Measurements from ENCODE around the gene UMODL1.

Gene UMODL1

GRCh38 chr21:42148584-42148983 lies 77.5 kb downstream of the UMODL1 start (continued):
- TF ChIP-seq CSRNP3 (CRISPR knock-in tag; IDR thresholded peaks at IDR 0.05): no peak
- TF ChIP-seq CREB5 (CRISPR knock-in tag; IDR thresholded peaks at IDR 0.05; ENCODE audit: low read depth): no peak
- TF ChIP-seq ZC3H10 (CRISPR knock-in tag; IDR thresholded peaks at IDR 0.05): no peak

DNA sequence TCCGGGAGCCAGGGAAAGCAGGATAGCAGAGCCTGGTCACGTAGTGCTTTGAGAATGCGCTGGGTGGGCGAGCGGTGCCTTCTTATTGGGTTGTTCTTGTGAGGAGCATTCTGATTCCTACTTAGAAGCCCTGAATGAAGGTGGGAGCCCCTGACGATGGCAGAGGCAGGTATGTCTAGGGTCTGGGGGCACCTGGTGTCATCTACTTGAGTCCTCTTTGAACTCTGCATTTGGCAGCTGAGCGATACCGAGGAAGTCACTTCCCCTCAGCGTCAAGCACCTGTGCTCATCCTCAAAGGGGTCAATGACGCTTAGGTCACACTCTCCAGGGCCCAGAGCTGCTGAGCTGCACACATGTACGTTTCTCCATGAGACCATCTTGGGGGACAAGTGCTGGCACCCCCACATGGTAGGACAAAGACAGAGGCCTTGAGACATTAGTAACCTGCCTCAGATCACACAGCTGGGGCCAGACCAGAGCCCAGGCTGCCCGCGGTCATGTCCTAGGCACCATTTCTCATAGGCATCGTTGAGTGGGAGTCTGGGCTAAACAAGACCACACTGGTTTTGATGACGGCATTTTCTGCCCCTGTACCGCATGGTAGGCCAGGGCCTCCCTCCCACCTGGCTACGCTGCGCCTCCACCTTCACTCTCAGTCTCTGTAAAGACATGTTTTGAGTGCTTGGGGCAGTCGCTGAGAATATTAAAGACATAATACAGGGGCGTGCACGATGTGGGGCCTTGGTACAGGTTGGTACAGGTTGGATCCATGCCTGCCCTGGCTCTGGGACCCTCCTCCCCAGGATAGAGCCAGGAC lies 78.7 kb downstream of the UMODL1 start:
- no peak for ATAC-seq
- TF ChIP-seq ZFP3 (CRISPR knock-in tag; IDR thresholded peaks at IDR 0.05): no peak
- no peak for TF ChIP-seq PPARA (CRISPR knock-in tag; IDR thresholded peaks at IDR 0.05; ENCODE audit: borderline replicate concordance)
- TF ChIP-seq TCF4 (CRISPR knock-in tag; IDR thresholded peaks at IDR 0.05; ENCODE audit: borderline replicate concordance): no peak

DNA sequence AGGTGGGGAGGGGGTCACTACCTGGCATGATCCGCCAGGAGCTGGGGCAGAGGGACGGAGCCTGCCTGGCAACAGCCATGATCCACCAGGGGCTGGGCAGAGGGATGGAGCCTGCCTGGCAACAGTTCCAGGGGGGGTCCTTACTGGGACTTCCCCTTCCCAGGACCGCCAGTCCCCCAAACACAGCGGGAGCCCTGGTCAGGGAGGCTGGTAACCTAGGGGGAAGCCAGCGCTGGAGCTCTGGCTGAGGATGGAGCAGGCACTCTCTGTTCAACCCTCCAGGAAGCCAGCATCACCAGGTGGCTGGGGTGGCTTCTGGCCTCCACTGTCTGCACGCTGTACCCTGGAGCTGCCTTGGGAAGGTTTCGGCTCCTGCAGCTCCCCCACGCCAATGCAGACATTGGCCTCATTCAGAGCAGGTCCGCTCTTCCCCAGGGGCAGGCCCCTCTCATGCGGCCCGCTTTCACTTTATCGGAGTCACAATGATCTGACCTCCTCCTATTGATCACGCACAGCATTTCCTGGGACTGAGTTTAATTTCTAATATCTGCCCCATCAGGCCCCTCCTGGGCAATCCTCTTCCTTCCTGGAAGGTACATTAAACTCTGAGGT lies 79.5 kb downstream of the UMODL1 start:
- TF ChIP-seq CSRNP3 (CRISPR knock-in tag; IDR thresholded peaks at IDR 0.05) (no peak), BACH2 (CRISPR knock-in tag; IDR thresholded peaks at IDR 0.05; ENCODE audit: borderline replicate concordance) (no peak), ISL1 (CRISPR knock-in tag; IDR thresholded peaks at IDR 0.05) (no peak), ARNTL (CRISPR knock-in tag; IDR thresholded peaks at IDR 0.05; ENCODE audit: borderline replicate concordance, low read depth) (no peak), GLIS3 (CRISPR knock-in tag; IDR thresholded peaks at IDR 0.05) (no peak), POU6F1 (CRISPR knock-in tag; IDR thresholded peaks at IDR 0.05; ENCODE audit: borderline replicate concordance, low read depth) (no peak), ZNF565 (CRISPR knock-in tag; conservative IDR thresholded peaks at IDR 0.05; ENCODE audit: low read depth) (no peak), SNAI2 (CRISPR knock-in tag; IDR thresholded peaks at IDR 0.05) (no peak)
- ATAC-seq: no peak

DNA sequence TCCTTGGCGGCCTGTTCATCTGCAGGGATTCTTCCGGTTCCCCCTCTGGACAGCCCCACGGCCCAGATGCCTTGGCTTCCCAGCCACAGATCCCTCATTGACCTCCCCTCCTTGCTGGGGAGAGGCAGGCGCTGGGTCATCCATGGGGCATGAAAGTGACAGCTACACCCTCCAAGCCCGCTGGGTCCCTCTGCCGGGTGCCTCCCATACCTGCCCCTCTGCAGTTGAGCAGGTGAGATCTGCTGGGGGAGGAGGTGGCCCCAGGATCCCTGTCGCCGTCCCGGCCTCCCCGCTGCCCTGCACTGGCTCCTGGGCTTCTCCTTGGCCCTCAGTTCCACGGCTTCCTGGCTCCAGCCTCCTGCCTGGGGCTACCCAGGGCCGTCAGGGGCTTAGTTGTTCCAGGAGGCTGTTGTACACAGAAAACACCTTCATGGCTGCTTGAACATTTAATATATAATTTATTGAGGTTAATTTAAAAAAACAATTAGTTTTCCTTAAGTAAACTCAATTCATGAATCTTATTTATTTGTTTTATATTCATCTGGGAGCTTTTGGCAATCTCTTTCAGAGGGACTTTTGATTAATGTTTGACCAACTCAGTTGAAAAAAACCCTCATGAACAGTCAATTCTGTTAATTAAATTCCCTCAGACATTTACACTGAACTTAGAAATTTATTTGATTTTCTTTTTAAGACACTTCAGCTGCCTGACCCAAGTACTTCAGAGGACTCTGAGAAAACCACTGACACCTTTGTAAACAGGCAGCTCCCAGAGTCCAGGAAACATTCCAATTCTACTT lies 80.2 kb downstream of the UMODL1 start:
- TF ChIP-seq SNAI2 (CRISPR knock-in tag; IDR thresholded peaks at IDR 0.05) (no peak), BACH2 (CRISPR knock-in tag; IDR thresholded peaks at IDR 0.05; ENCODE audit: borderline replicate concordance) (no peak), OSR1 (CRISPR knock-in tag; IDR thresholded peaks at IDR 0.05) (no peak), GLIS3 (CRISPR knock-in tag; IDR thresholded peaks at IDR 0.05) (no peak), ZNF8 (CRISPR knock-in tag; IDR thresholded peaks at IDR 0.05) (no peak), ZFP3 (CRISPR knock-in tag; IDR thresholded peaks at IDR 0.05) (no peak), TCF4 (CRISPR knock-in tag; IDR thresholded peaks at IDR 0.05; ENCODE audit: borderline replicate concordance) (no peak), ZC3H10 (CRISPR knock-in tag; IDR thresholded peaks at IDR 0.05) (no peak)
- ATAC-seq: no peak

GRCh38 chr21:42151948-42152220 lies 80.8 kb downstream of the UMODL1 start:
- no peak for ATAC-seq
- no peak for TF ChIP-seq ZNF8 (CRISPR knock-in tag; IDR thresholded peaks at IDR 0.05)
- TF ChIP-seq, protein P1, sequence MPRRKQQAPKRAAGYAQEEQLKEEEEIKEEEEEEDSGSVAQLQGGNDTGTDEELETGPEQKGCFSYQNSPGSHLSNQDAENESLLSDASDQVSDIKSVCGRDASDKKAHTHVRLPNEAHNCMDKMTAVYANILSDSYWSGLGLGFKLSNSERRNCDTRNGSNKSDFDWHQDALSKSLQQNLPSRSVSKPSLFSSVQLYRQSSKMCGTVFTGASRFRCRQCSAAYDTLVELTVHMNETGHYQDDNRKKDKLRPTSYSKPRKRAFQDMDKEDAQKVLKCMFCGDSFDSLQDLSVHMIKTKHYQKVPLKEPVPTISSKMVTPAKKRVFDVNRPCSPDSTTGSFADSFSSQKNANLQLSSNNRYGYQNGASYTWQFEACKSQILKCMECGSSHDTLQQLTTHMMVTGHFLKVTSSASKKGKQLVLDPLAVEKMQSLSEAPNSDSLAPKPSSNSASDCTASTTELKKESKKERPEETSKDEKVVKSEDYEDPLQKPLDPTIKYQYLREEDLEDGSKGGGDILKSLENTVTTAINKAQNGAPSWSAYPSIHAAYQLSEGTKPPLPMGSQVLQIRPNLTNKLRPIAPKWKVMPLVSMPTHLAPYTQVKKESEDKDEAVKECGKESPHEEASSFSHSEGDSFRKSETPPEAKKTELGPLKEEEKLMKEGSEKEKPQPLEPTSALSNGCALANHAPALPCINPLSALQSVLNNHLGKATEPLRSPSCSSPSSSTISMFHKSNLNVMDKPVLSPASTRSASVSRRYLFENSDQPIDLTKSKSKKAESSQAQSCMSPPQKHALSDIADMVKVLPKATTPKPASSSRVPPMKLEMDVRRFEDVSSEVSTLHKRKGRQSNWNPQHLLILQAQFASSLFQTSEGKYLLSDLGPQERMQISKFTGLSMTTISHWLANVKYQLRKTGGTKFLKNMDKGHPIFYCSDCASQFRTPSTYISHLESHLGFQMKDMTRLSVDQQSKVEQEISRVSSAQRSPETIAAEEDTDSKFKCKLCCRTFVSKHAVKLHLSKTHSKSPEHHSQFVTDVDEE (CRISPR knock-in tag; IDR thresholded peaks at IDR 0.05): no peak
- TF ChIP-seq GLIS3 (CRISPR knock-in tag; IDR thresholded peaks at IDR 0.05): no peak
- no peak for TF ChIP-seq OSR1 (CRISPR knock-in tag; IDR thresholded peaks at IDR 0.05)
- no peak for TF ChIP-seq TCF4 (CRISPR knock-in tag; IDR thresholded peaks at IDR 0.05; ENCODE audit: borderline replicate concordance)
- TF ChIP-seq TOX (CRISPR knock-in tag; IDR thresholded peaks at IDR 0.05; ENCODE audit: borderline replicate concordance): no peak
- no peak for TF ChIP-seq ZFP3 (CRISPR knock-in tag; IDR thresholded peaks at IDR 0.05)
- TF ChIP-seq BACH2 (CRISPR knock-in tag; IDR thresholded peaks at IDR 0.05; ENCODE audit: borderline replicate concordance): no peak
- TF ChIP-seq ZFP30 (CRISPR knock-in tag; IDR thresholded peaks at IDR 0.05): no peak
- TF ChIP-seq ZC3H10 (CRISPR knock-in tag; IDR thresholded peaks at IDR 0.05): no peak
- no peak for TF ChIP-seq CREB5 (CRISPR knock-in tag; IDR thresholded peaks at IDR 0.05; ENCODE audit: low read depth)
- TF ChIP-seq PPARA (CRISPR knock-in tag; IDR thresholded peaks at IDR 0.05; ENCODE audit: borderline replicate concordance): no peak
- TF ChIP-seq ISL1 (CRISPR knock-in tag; IDR thresholded peaks at IDR 0.05): no peak
- TF ChIP-seq ARNTL (CRISPR knock-in tag; IDR thresholded peaks at IDR 0.05; ENCODE audit: borderline replicate concordance, low read depth): no peak
